DMS153 treated with DMSO at 0.1 percent for 48 hours (cell line): ENCODE data around the gene MUC5B.

ENCODE experiments used
- DNase-seq: peaks from one replicate; lab custom pipeline; 2025; ENCODE audit not compliant: unreplicated experiment; lab: John Stamatoyannopoulos, UW

MUC5B gene

GRCh38 chr11:1295086-1295485 is 72.2 kb downstream of the MUC5B start:
- DNase-seq, result no peak

GRCh38 chr11:1295591-1295990 is 72.7 kb downstream of the MUC5B start:
- no peak for DNase-seq

GRCh38 chr11:1296287-1296686 is 73.4 kb downstream of the MUC5B start:
- no peak for DNase-seq

GRCh38 chr11:1297011-1297575 is 74.2 kb downstream of the MUC5B start:
- DNase-seq, result no peak

- no peak for DNase-seq
These were observed 75.0 kb downstream of the MUC5B start for GRCh38 chr11:1297576-1298473.

- DNase-seq, result no peak
These were observed 76.0 kb downstream of the MUC5B start for GRCh38 chr11:1298695-1299492.

- no peak for DNase-seq
These were observed 76.8 kb downstream of the MUC5B start for GRCh38 chr11:1299621-1300020.

GRCh38 chr11:1300121-1300520 is 77.3 kb downstream of the MUC5B start:
- no peak for DNase-seq

- no peak for DNase-seq
These were observed 77.8 kb downstream of the MUC5B start for GRCh38 chr11:1300569-1301187.

GRCh38 chr11:1301220-1302000 is 78.5 kb downstream of the MUC5B start:
- DNase-seq, result no peak

- DNase-seq, result no peak
These were observed 79.2 kb downstream of the MUC5B start for GRCh38 chr11:1302041-1302460.

- DNase-seq, result no peak
These were observed 79.7 kb downstream of the MUC5B start for GRCh38 chr11:1302461-1303125.

GRCh38 chr11:1303126-1303821 is 80.4 kb downstream of the MUC5B start:
- DNase-seq, result no peak

- no peak for DNase-seq
These were observed 81.1 kb downstream of the MUC5B start for GRCh38 chr11:1303973-1304372.

- DNase-seq, result no peak
These were observed 81.5 kb downstream of the MUC5B start for GRCh38 chr11:1304380-1304779.

- DNase-seq, result no peak
These were observed 82.2 kb downstream of the MUC5B start for GRCh38 chr11:1305063-1305495.

- no peak for DNase-seq
These were observed 82.7 kb downstream of the MUC5B start for GRCh38 chr11:1305501-1306056.

- DNase-seq, result no peak
These were observed 83.6 kb downstream of the MUC5B start for GRCh38 chr11:1306186-1307162.
